Ammon's horn (tissue), 1 donor: ENCODE results near the gene PTGES3L.
"Not testable (repeated sequence)": the region's sequence is repeated elsewhere in the genome, so short reads cannot be mapped to it uniquely, and the experiment has no call there.

Experiments
- DNase-seq: peaks from one replicate; pipeline ENCODE4 v3.0.0-alpha.2; 2016; ENCODE audit warnings: low spot score

Gene PTGES3L

GRCh38 chr17:43014020-43014648 lies 34.3 kb upstream of the PTGES3L start:
- DNase-seq, result no peak

- no peak for DNase-seq
These were observed 33.4 kb upstream of the PTGES3L start for GRCh38 chr17:43013296-43013695.

GRCh38 chr17:43011728-43012472 lies 32.0 kb upstream of the PTGES3L start:
- DNase-seq, result no peak

GRCh38 chr17:43010667-43011308 lies 30.9 kb upstream of the PTGES3L start:
- DNase-seq, result no peak

- peak; percentile 86 for DNase-seq
These were observed 27.0 kb upstream of the PTGES3L start, which contains the start of gene IFI35 for GRCh38 chr17:43006639-43007551. TSS of gene IFI35 (plus strand) at chr17:43006784. CDS start at chr17:43006948, 164 bp downstream.

GRCh38 chr17:43003542-43004172 lies 23.8 kb upstream of the PTGES3L start:
- DNase-seq, result no peak

- not testable (repeated sequence) for DNase-seq
These were observed 21.0 kb upstream of the PTGES3L start for GRCh38 chr17:43000894-43001293.

GRCh38 chr17:42999003-42999525 lies 19.2 kb upstream of the PTGES3L start:
- no peak for DNase-seq

GRCh38 chr17:42997984-42998938 lies 18.4 kb upstream of the PTGES3L start, which contains the start of gene RPL27:
TSS of gene RPL27 (plus strand) at chr17:42998419. CDS start at chr17:42998751, 332 bp downstream.
- DNase-seq, result peak; percentile 100

GRCh38 chr17:42997390-42997983 lies 17.6 kb upstream of the PTGES3L start:
- DNase-seq, result no peak

- not testable (repeated sequence) for DNase-seq
These were observed 14.0 kb upstream of the PTGES3L start for GRCh38 chr17:42993913-42994312.

- no peak for DNase-seq
These were observed 13.0 kb upstream of the PTGES3L start for GRCh38 chr17:42992872-42993271.

GRCh38 chr17:42991471-42991870 lies 11.6 kb upstream of the PTGES3L start:
- DNase-seq, result no peak

- DNase-seq, result no peak
These were observed 10.1 kb upstream of the PTGES3L start for GRCh38 chr17:42989726-42990652.

GRCh38 chr17:42989141-42989540 lies 9.3 kb upstream of the PTGES3L start:
- DNase-seq, result no peak

- DNase-seq, result peak; percentile 65
These were observed 5.3 kb upstream of the PTGES3L start for GRCh38 chr17:42985225-42985624.

- DNase-seq, result no peak
These were observed 2.4 kb upstream of the PTGES3L start for GRCh38 chr17:42982266-42982665.

- DNase-seq, result peak; percentile 70
These were observed 1.0 kb upstream of the PTGES3L start for GRCh38 chr17:42980766-42981397.
